Keratinocyte (primary cell): ENCODE measurements around the gene AOPEP. TPM values are rescaled to one million over a fixed set of nuclear protein-coding genes. Genes with fewer than 3 reads are reported as not detected.

Experiments
- DNase-seq: peaks from one replicate; pipeline ENCODE4 v3.0.0-alpha.2; 2011; ENCODE audit warnings: low read depth, missing footprints, low spot score
- FAIRE-seq: peaks from 2 replicates; lab custom pipeline; 2011; peaks lifted over from hg19 to GRCh38; lab: Jason Lieb, UNC
- H2AFZ ChIP-seq: 2 replicates; pipeline ENCODE4 v1.6.0; 2012; ENCODE audit warnings: low read length, control low read depth, inconsistent platforms; ENCODE audit not compliant: control insufficient read depth
- H3K27ac ChIP-seq: 2 replicates; pipeline ENCODE4 v1.5.1; 2011; ENCODE audit warnings: low read length; ENCODE audit not compliant: control insufficient read depth, insufficient read depth
- H3K27me3 ChIP-seq: 3 replicates; pipeline ENCODE4 v1.6.0; 2011; ENCODE audit warnings: low read length; ENCODE audit not compliant: control insufficient read depth, insufficient read depth; ENCODE audit errors: extremely low read depth
- H3K36me3 ChIP-seq, 2 experiments: 2 replicates in 1 of 2; 3 replicates in 1 of 2; pipeline ENCODE4 v1.5.1; 2011; ENCODE audit warnings: low read length in 2 of 2, mild to moderate bottlenecking in 1 of 2; ENCODE audit not compliant: control insufficient read depth in 2 of 2, insufficient read depth in 2 of 2; ENCODE audit errors: extremely low read depth in 1 of 2
- H3K4me1 ChIP-seq: 3 replicates; pipeline ENCODE4 v1.5.1; 2011; ENCODE audit warnings: low read length; ENCODE audit not compliant: control insufficient read depth, insufficient read depth; ENCODE audit errors: extremely low read depth
- H3K4me2 ChIP-seq: 3 replicates; pipeline ENCODE4 v1.6.0; 2011; ENCODE audit warnings: low read depth, low read length; ENCODE audit not compliant: control insufficient read depth, insufficient read depth; ENCODE audit errors: extremely low read depth
- H3K4me3 ChIP-seq, 3 experiments: fragments of 200-600 bp in 1 of 3; sonication (generic) in 1 of 3; 2 replicates in 2 of 3; 3 replicates in 1 of 3; pipeline ENCODE4 v1.5.1; 2011 to 2016; ENCODE audit warnings: low read length in 3 of 3, mild to moderate bottlenecking in 3 of 3, control low read depth in 2 of 3, inconsistent platforms in 1 of 3, low read depth in 1 of 3, mixed read lengths in 1 of 3, mixed run types in 1 of 3, moderate library complexity in 1 of 3; ENCODE audit not compliant: control insufficient read depth in 2 of 3, insufficient read depth in 2 of 3; ENCODE audit errors: extremely low read depth in 1 of 3
- H3K79me2 ChIP-seq: 2 replicates; pipeline ENCODE4 v1.6.0; 2012; ENCODE audit warnings: low read length; ENCODE audit not compliant: control insufficient read depth, insufficient read depth
- H3K9ac ChIP-seq: 3 replicates; pipeline ENCODE4 v1.6.0; 2011; ENCODE audit warnings: low read length; ENCODE audit not compliant: control insufficient read depth, insufficient read depth; ENCODE audit errors: extremely low read depth
- H3K9me1 ChIP-seq: 3 replicates; pipeline ENCODE4 v1.6.0; 2011; ENCODE audit warnings: low read length; ENCODE audit not compliant: control insufficient read depth, insufficient read depth; ENCODE audit errors: extremely low read depth
- H3K9me3 ChIP-seq: 2 replicates; pipeline ENCODE4 v1.5.1; 2012; ENCODE audit warnings: low read depth, low read length; ENCODE audit not compliant: control insufficient read depth
- H4K20me1 ChIP-seq: 3 replicates; pipeline ENCODE4 v1.6.0; 2011; ENCODE audit warnings: low read length; ENCODE audit not compliant: control insufficient read depth, insufficient read depth; ENCODE audit errors: extremely low read depth
- CTCF ChIP-seq, 3 experiments: IDR thresholded peaks in 1 of 3; conservative IDR thresholded peaks in 1 of 3; optimal IDR thresholded peaks in 1 of 3; 2 replicates in 2 of 3; 3 replicates in 1 of 3; pipeline versions ENCODE3 to v1.5.1; 2011; ENCODE audit warnings: low read length in 3 of 3, mild to moderate bottlenecking in 3 of 3, moderate library complexity in 2 of 3, control low read depth in 1 of 3, inconsistent platforms in 1 of 3; ENCODE audit not compliant: insufficient read depth in 2 of 3; ENCODE audit errors: extremely low read depth in 1 of 3
- EZH2 ChIP-seq: IDR thresholded peaks from one replicate; pipeline ENCODE4 v1.6.1; 2012; ENCODE audit warnings: inconsistent platforms, mild to moderate bottlenecking, low read length, moderate library complexity
- dilution Hi-C: fragments of 300-500 bp; cut with MboI; formaldehyde crosslinking; loops from one replicate; pipeline ENCODE4 v1.7.0; 2020; ENCODE audit warnings: low sequenced_read_pairs; ENCODE audit not compliant: extremely low pct_ligation_motif_present
- polyA plus RNA-seq, 5 experiments: library from polyadenylated mRNA; depleted of rRNA in 3 of 5; stranded (reverse) in 3 of 5; stranded (forward) in 1 of 5; unstranded in 1 of 5; fragments of >200 nt; gene quantifications; 1 replicate in 1 of 5; 2 replicates in 3 of 5; 3 replicates in 1 of 5; pipeline versions ENCODE4 v1.2.1 to v1.2.3, GENCODE V29; 2011 to 2012; ENCODE audit warnings: missing spikeins in 2 of 5, low read depth in 1 of 5, low replicate concordance in 1 of 5

AOPEP gene
- polyA plus RNA-seq, 1 donor (not counting 4 experiments of a cell fraction or from before 2014, with no cell fraction given): 27.0 TPM

- dilution Hi-C loops: no loop called here
- no peaks in the 10 kb centered on the region for H3K27me3 ChIP-seq
- no peak overlapping the region for H3K4me3 ChIP-seq
- FAIRE-seq (no peak), DNase-seq (no peak)
- no peaks in the 10 kb centered on the region for H3K79me2 ChIP-seq
- H4K20me1 ChIP-seq: no peaks in the 10 kb centered on the region
- TF ChIP-seq EZH2 (no peak), CTCF (optimal IDR thresholded peaks at IDR 0.05 in 1 of 3, IDR thresholded peaks at IDR 0.05 in 1 of 3, conservative IDR thresholded peaks at IDR 0.05 in 1 of 3; ENCODE audit: extremely low read depth in 1 of 3, insufficient read depth in 2 of 3, low read length in 3 of 3) (no peak)
- no peak overlapping the region for H3K4me2 ChIP-seq
- H3K9ac ChIP-seq: no peak overlapping the region
- H3K9me1 ChIP-seq: no peaks in the 10 kb centered on the region
- H3K27ac ChIP-seq: peak overlapping the region; percentile 96
- peaks cover 76% of the 10 kb centered on the region for H3K4me1 ChIP-seq
- H3K9me3 ChIP-seq: no peaks in the 10 kb centered on the region
- peaks cover 4 to 9% of the 10 kb centered on the region in 2 experiments for H3K36me3 ChIP-seq
- H2AFZ ChIP-seq: no peak overlapping the region
Observed at GRCh38 chr9:94804316-94804715, 77.8 kb downstream of the AOPEP start.

- Histone ChIP-seq H3K9me1 (no peaks in the 10 kb centered on the region), H4K20me1 (no peaks in the 10 kb centered on the region), H2AFZ (no peak overlapping the region), H3K27me3 (no peaks in the 10 kb centered on the region), H3K4me3 (peak overlapping the region in 1 of 3 experiments; percentile 11), H3K4me2 (peak overlapping the region; percentile 79), H3K9ac (peak overlapping the region; percentile 76), H3K9me3 (no peaks in the 10 kb centered on the region), H3K4me1 (peaks cover 68% of the 10 kb centered on the region), H3K27ac (peak overlapping the region; percentile 96), H3K79me2 (no peaks in the 10 kb centered on the region), H3K36me3 (peaks cover 4 to 9% of the 10 kb centered on the region in 2 experiments)
- FAIRE-seq: peak; percentile 32
- dilution Hi-C loops: no loop called here
- TF ChIP-seq CTCF (optimal IDR thresholded peaks at IDR 0.05 in 1 of 3, IDR thresholded peaks at IDR 0.05 in 1 of 3, conservative IDR thresholded peaks at IDR 0.05 in 1 of 3; ENCODE audit: extremely low read depth in 1 of 3, insufficient read depth in 2 of 3, low read length in 3 of 3): no peak
- no peak for TF ChIP-seq EZH2
- DNase-seq: no peak
Observed at GRCh38 chr9:94805051-94805489, 78.6 kb downstream of the AOPEP start.
